K562 treated with DMSO at 1 percent for 12 hours (cell line): ENCODE data around the gene PYCARD. TPM values are rescaled to one million over a fixed set of nuclear protein-coding genes. Genes with fewer than 3 reads are reported as not detected.

Experiments used
- total RNA-seq: library from RNA; unstranded; fragments of 300-600 nt; gene quantifications from 2 replicates; pipeline ENCODE4 v1.2.3, GENCODE V29; 2022; ENCODE audit not compliant: insufficient read depth

The PYCARD gene
- 66.1 and 82.3 TPM in 2 replicates for total RNA-seq

DNA sequence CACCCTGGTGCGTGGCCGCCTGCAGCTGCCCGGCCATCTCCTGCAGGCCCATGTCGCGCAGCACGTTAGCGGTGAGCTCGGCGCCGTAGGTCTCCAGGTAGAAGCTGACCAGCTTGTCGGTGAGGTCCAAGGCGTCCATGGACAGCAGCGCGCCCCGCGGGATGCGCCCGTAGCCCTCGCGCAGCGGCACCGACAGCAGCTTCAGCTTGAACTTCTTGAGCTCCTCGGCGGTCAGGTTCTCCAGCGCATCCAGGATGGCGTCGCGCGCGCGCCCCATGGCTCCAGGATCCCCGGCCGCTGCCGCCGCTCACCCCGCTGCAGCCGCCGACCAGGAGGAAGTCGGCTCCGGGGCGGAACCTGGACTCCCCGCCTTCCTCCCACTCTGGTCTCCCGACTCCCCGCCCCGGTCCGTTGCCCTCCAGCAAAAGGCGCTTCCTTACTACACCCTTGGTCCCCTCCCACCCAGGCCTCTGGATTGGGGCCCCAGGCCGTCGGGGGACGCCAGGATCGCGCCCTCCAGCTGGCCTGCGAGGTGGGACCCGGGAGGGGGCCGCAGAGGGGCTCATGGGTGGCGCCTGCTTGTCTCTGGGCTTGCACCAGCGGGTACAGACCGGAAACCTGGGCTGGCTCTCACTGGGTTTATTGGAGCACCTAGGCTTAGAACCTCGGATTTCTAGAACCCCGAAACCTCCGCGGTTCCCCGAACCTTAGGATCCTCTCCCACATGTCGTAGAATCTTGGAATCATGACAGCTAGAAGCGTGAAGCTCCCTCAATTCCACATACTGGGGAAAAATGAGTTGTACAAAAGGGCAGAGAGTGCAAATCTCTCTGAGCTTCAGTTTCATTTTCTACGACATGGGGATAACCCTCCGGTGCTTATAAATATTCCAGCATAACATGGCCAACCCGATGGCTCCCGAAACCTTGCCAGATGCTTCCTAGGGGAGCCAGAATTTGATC lies at the start of gene PYCARD:
PYCARD (minus strand) TSS at position 347 of the 962 bp plus-strand sequence; CDS start at position 277, 70 bp downstream.

DNA sequence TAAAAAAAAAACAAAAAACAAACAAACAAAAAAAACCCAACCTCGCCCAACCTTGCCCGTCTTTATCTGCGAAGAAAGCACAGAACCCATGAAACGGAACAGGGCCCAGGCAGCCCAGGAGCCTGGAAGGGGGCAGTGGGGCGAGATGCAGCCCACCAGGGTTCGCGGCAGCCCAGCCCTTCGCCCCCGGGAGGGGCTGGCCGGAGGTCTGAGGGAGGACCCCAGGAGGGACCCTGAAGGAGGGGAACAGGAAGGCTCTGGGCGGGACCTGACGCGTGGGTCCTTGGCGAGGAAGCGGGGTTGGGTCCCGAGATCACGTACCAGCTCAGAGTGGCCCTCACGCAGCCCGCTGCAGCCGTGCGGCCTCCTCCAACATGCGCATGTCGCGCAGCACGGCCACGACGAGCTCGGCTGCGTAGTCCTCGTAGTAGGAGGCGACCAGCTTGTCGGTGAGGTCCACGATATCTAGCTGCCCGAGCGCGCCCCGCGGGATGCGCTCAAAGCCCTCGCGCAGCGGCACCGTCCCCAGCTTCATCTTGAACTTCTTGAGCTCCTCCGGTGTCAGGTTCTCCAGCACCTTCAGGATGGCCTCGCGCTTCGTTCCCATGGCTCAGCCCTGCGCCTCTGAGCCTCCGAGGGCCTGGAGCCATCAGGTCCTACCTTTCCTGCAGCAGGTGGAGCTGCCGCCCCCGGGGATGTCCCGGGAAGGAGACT lies 14.0 kb upstream of the PYCARD start, which contains the start of gene PYDC1:
PYDC1 (minus strand) TSS at position 714 of the 714 bp plus-strand sequence; CDS start at position 607, 107 bp downstream.

DNA sequence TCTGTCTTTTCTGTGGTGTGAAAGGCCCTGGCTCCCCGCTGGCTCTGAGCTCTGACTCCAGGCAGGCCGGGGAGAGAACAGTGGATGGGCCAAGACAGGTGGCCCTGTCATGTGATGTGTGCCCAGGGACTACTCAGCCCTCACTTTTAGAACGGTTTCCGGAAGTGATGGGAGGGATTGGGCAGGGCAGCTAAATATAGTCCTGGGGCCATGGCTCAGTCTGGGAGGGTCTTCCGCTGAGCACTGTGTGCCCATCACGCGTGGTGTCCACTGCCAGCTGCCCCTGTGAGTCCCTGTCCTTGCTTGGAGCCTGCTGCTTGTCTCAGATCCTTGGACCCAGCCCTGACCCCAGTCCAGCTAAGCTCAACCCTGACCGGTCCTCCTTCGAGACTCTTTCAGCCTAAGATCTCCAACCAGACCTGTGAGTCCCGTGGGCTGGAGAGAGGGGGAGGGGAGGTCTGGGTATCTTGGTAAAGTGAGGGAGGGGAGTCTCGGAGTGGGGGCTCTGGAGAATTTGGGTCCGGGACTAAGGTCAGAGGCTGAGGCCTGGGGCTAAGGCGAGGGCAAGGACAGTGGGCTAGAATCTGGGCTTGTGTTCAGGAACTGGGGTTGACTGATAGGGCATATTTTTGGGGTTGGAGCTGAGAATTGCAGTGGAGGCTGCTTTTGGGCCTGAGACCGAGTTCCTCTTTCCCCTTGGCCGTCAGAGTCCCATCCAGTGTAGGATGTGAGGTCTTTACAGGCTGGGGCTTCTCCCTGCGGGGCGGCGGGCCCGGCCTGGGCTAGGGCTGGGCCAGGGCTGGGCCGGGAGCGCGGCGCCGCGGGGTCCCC lies 11.5 kb upstream of the PYCARD start, which contains the start of gene TRIM72:
TRIM72 (plus strand) TSS at position 243 of the 831 bp plus-strand sequence. CDS start 620 bp downstream, outside the sequence.

DNA sequence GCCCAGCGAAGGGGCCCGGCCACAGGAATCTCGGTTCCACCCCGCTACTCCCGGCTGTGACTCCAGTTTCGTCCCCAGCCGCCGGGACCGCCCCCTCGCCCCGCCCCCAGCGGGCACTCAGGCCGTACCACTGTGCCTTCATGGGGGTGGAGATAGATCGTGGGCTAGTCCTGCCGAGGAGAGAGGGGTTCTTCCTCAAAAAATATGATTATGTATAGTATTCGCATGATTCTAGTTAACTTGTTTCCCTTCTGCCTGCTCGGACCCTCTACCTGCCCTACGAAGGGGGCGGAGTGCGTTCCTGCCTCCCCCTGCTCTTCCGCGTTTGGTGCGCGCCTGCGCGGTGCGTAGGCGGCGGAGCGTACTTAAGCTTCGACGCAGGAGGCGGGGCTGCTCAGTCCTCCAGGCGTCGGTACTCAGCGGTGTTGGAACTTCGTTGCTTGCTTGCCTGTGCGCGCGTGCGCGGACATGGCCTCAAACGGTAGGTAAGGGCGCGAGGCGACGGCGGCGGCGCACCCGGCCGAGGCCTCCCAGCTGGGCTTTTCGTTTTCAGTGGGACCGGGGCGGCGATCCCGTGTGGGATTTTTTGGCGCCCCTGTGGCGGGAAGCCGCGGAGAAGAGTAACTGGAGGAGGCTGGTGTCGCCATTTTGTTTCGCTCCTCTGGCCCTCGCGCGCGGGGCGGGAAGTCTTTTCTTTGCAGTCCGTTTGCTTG lies 22.7 kb downstream of the PYCARD start, which contains the start of gene FUS:
FUS (plus strand) TSS at position 393 of the 713 bp plus-strand sequence; CDS start at position 469, 76 bp downstream.

Other genes with a start within 250 kb of the PYCARD start
- 9.2 and 21.8 TPM in 2 replicates for gene SETD1A, start 245.0 kb downstream of the PYCARD start, total RNA-seq
- gene HSD3B7, start 217.6 kb downstream of the PYCARD start, total RNA-seq: 35.2 and 36.1 TPM in 2 replicates
- gene STX1B, start 192.1 kb downstream of the PYCARD start, total RNA-seq: 0.32 and 0.64 TPM in 2 replicates
- gene STX4, start 169.2 kb downstream of the PYCARD start, total RNA-seq: 34.6 and 51.0 TPM in 2 replicates
- gene ZNF668, start 128.5 kb downstream of the PYCARD start, total RNA-seq: 11.3 and 15.1 TPM in 2 replicates
- gene ZNF646, start 128.3 kb downstream of the PYCARD start, total RNA-seq: 4.9 and 20.4 TPM in 2 replicates
- 0.90 and 4.8 TPM in 2 replicates for gene PRSS53, start 113.8 kb downstream of the PYCARD start, total RNA-seq
- gene VKORC1, start 108.0 kb downstream of the PYCARD start, total RNA-seq: 174 and 195 TPM in 2 replicates
- gene BCKDK, start 94.4 kb downstream of the PYCARD start, total RNA-seq: 33.9 and 40.7 TPM in 2 replicates
- 63.8 and 95.3 TPM in 2 replicates for gene KAT8, start 85.1 kb downstream of the PYCARD start, total RNA-seq
- 53.9 and 61.4 TPM in 2 replicates for gene PRSS8, start 67.0 kb downstream of the PYCARD start, total RNA-seq
- 1.3 and 3.2 TPM in 2 replicates for gene PRSS36, start 52.7 kb downstream of the PYCARD start, total RNA-seq
- gene FUS, start 22.6 kb downstream of the PYCARD start, total RNA-seq: 164 and 238 TPM in 2 replicates
- not detected in 2 replicates for gene TRIM72, start 11.4 kb upstream of the PYCARD start, total RNA-seq
- gene PYDC1, start 14.4 kb upstream of the PYCARD start, total RNA-seq: not detected in 2 replicates
- 1.9 and 5.0 TPM in 2 replicates for gene ITGAM, start 57.2 kb upstream of the PYCARD start, total RNA-seq
- gene ITGAX, start 152.4 kb upstream of the PYCARD start, total RNA-seq: 0.16 and 0.20 TPM in 2 replicates
- not detected in 2 replicates for gene ITGAD, start 190.6 kb upstream of the PYCARD start, total RNA-seq
- not detected in 2 replicates for gene COX6A2, start 225.6 kb upstream of the PYCARD start, total RNA-seq
- gene ZNF843, start 240.0 kb upstream of the PYCARD start, total RNA-seq: 0.63 TPM in 1 of 2 replicates, not detected in the other